Activated CD8-positive, alpha-beta memory T cell treated with anti-CD3 and anti-CD28 coated beads, Interleukin-2, amount 10 ng/mL, durations not matched to agents 7 days and 5 days (primary cell): ENCODE measurements around the gene DNAJC18. TPM values are rescaled to one million over a fixed set of nuclear protein-coding genes. Genes with fewer than 3 reads are reported as not detected.
"Not testable (repeated sequence)": the region's sequence is repeated elsewhere in the genome, so short reads cannot be mapped to it uniquely, and the experiment has no call there.

ENCODE experiments used
- ATAC-seq: fragments of 150-1000 bp; cut with Tn5 transposase; one replicate; pipeline ENCODE4 v1.10.0; 2021; ENCODE audit warnings: moderate library complexity
- CTCF ChIA-PET: fragments of 350-600 bp; sonication (Branson Sonifier 250); formaldehyde crosslinking; loops from one replicate; lab custom pipeline; 2021; ENCODE audit warnings: antibody characterized with exemption; lab: Charles Lee
- DNase-seq: peaks from one replicate; pipeline ENCODE4 v3.0.0-alpha.2; 2020
- H3K27ac Mint-ChIP-seq: one replicate; pipeline ENCODE4 v1.8.0; 2021; ENCODE audit warnings: mild to moderate bottlenecking, mixed read lengths
- H3K27me3 Mint-ChIP-seq: one replicate; pipeline ENCODE4 v1.8.0; 2021; ENCODE audit warnings: mixed read lengths
- H3K36me3 Mint-ChIP-seq: one replicate; pipeline ENCODE4 v1.8.0; 2021; ENCODE audit warnings: mild to moderate bottlenecking, mixed read lengths
- H3K4me1 Mint-ChIP-seq: one replicate; pipeline ENCODE4 v1.8.0; 2021; ENCODE audit warnings: mixed read lengths
- H3K4me3 Mint-ChIP-seq: one replicate; pipeline ENCODE4 v1.8.0; 2021; ENCODE audit warnings: mild to moderate bottlenecking, moderate library complexity, mixed read lengths
- H3K9me3 Mint-ChIP-seq: one replicate; pipeline ENCODE4 v1.8.0; 2022; ENCODE audit warnings: low read depth, mixed read lengths
- total RNA-seq, 2 experiments: library from RNA; stranded (reverse); gene quantifications; one replicate each; pipeline ENCODE4 v1.2.3, GENCODE V29; 2021

The DNAJC18 gene
- total RNA-seq: 10 to 100 TPM in 1 of 2 experiments, 1 to 10 TPM in 1; 9.2 to 25.7 TPM

GRCh38 chr5:139439013-139439903 lies at the start of gene DNAJC18:
Gene DNAJC18, minus strand, starts transcription at chr5:139439525. Its CDS starts 80 bp downstream, at chr5:139439445.
- ATAC-seq: peak; percentile 89
- H3K27me3 Mint-ChIP-seq: no peaks in the 10 kb centered on the region
- peaks cover 24% of the 10 kb centered on the region for H3K36me3 Mint-ChIP-seq
- H3K4me1 Mint-ChIP-seq: peaks cover 70% of the 10 kb centered on the region
- H3K9me3 Mint-ChIP-seq: no peaks in the 10 kb centered on the region
- peak; percentile 94 for DNase-seq
- CTCF ChIA-PET: interaction anchor here (0.9 to 8.0 kb wide), 15 partner anchors 8 to 124 kb away, joined by 3 to 78 read pairs (median 4); partner anchors contain the start of genes PAIP2 and STING1
- peak within 1 kb of the TSS; percentile 99 for H3K27ac Mint-ChIP-seq
- H3K4me3 Mint-ChIP-seq: peak within 1 kb of the TSS; percentile 98

- no peak overlapping the region for H3K4me3 Mint-ChIP-seq
- CTCF ChIA-PET: interaction anchor here (1.4 to 2.4 kb wide), 2 partner anchors 24 to 66 kb away, joined by 3 to 8 read pairs; no protein-coding TSS in a partner anchor
- no peak for DNase-seq
- no peaks in the 10 kb centered on the region for H3K36me3 Mint-ChIP-seq
- peaks cover 19% of the 10 kb centered on the region for H3K4me1 Mint-ChIP-seq
- no peaks in the 10 kb centered on the region for H3K27me3 Mint-ChIP-seq
- ATAC-seq: peak; percentile 61
- H3K27ac Mint-ChIP-seq: peak overlapping the region; percentile 44
- no peaks in the 10 kb centered on the region for H3K9me3 Mint-ChIP-seq
Observed at GRCh38 chr5:139488260-139488659, 48.9 kb upstream of the DNAJC18 start.

GRCh38 chr5:139486201-139486600 lies 46.9 kb upstream of the DNAJC18 start:
- CTCF ChIA-PET: interaction anchor here (0.8 to 1.2 kb wide), 2 partner anchors 27 to 64 kb away, joined by 4 read pairs; no protein-coding TSS in a partner anchor
- DNase-seq: no peak
- H3K27ac Mint-ChIP-seq: no peak overlapping the region
- no peaks in the 10 kb centered on the region for H3K9me3 Mint-ChIP-seq
- peaks cover 5% of the 10 kb centered on the region for H3K36me3 Mint-ChIP-seq
- no peak overlapping the region for H3K4me3 Mint-ChIP-seq
- H3K27me3 Mint-ChIP-seq: no peaks in the 10 kb centered on the region
- H3K4me1 Mint-ChIP-seq: peaks cover 24% of the 10 kb centered on the region
- ATAC-seq: no peak

- peaks cover 23% of the 10 kb centered on the region for H3K36me3 Mint-ChIP-seq
- CTCF ChIA-PET: interaction anchor here (0.5 to 3.4 kb wide), 18 partner anchors 9 to 283 kb away, joined by 3 to 24 read pairs (median 4); partner anchors contain the start of genes DNAJC18 and SPATA24
- not testable (repeated sequence) for H3K27me3 Mint-ChIP-seq, ATAC-seq, H3K9me3 Mint-ChIP-seq, DNase-seq
- H3K4me3 Mint-ChIP-seq: peak overlapping the region; percentile 89
- peaks cover 33% of the 10 kb centered on the region for H3K4me1 Mint-ChIP-seq
- peak overlapping the region; percentile 98 for H3K27ac Mint-ChIP-seq
Observed at GRCh38 chr5:139482890-139483208, 43.5 kb upstream of the DNAJC18 start.

- H3K27ac Mint-ChIP-seq: peak within 1 kb of the TSS; percentile 98
- H3K4me3 Mint-ChIP-seq: peak within 1 kb of the TSS; percentile 89
- DNase-seq (peak; percentile 76), ATAC-seq (peak; percentile 72)
- no peaks in the 10 kb centered on the region for H3K9me3 Mint-ChIP-seq
- no peaks in the 10 kb centered on the region for H3K27me3 Mint-ChIP-seq
- CTCF ChIA-PET: interaction anchor here (0.5 to 3.4 kb wide), 23 partner anchors 8 to 283 kb away, joined by 3 to 24 read pairs (median 4); partner anchors contain the start of genes DNAJC18, SMIM33 and SPATA24
- peaks cover 35% of the 10 kb centered on the region for H3K4me1 Mint-ChIP-seq
- H3K36me3 Mint-ChIP-seq: peaks cover 25% of the 10 kb centered on the region
Observed at GRCh38 chr5:139482050-139482889, 42.9 kb upstream of the DNAJC18 start, which contains the start of gene STING1. Gene STING1, minus strand, starts transcription at chr5:139482758. Its CDS starts 1,054 bp downstream, at chr5:139481704.

- CTCF ChIA-PET: interaction anchor here (0.5 to 3.4 kb wide), 19 partner anchors 8 to 284 kb away, joined by 3 to 24 read pairs (median 4); partner anchors contain the start of genes DNAJC18, SMIM33 and SPATA24
- peak overlapping the region; percentile 89 for H3K4me3 Mint-ChIP-seq
- DNase-seq: peak; percentile 57
- peak overlapping the region; percentile 98 for H3K27ac Mint-ChIP-seq
- H3K9me3 Mint-ChIP-seq: no peaks in the 10 kb centered on the region
- H3K27me3 Mint-ChIP-seq: no peaks in the 10 kb centered on the region
- peaks cover 25% of the 10 kb centered on the region for H3K36me3 Mint-ChIP-seq
- H3K4me1 Mint-ChIP-seq: peaks cover 35% of the 10 kb centered on the region
- ATAC-seq: no peak
Observed at GRCh38 chr5:139481580-139482049, 42.3 kb upstream of the DNAJC18 start.

- ATAC-seq (peak; percentile 7), DNase-seq (no peak)
- Mint-ChIP-seq H3K9me3 (no peaks in the 10 kb centered on the region), H3K4me3 (peak overlapping the region; percentile 89), H3K4me1 (peaks cover 39% of the 10 kb centered on the region), H3K27me3 (no peaks in the 10 kb centered on the region), H3K36me3 (peaks cover 27% of the 10 kb centered on the region), H3K27ac (peak overlapping the region; percentile 98)
- CTCF ChIA-PET: interaction anchor here (0.5 to 3.4 kb wide), 12 partner anchors 8 to 76 kb away, joined by 3 to 24 read pairs (median 6); partner anchors contain the start of genes DNAJC18 and SMIM33
Observed at GRCh38 chr5:139481122-139481533, 41.8 kb upstream of the DNAJC18 start.

GRCh38 chr5:139479729-139480128 lies 40.4 kb upstream of the DNAJC18 start:
- H3K27me3 Mint-ChIP-seq, DNase-seq, H3K4me3 Mint-ChIP-seq, ATAC-seq, H3K9me3 Mint-ChIP-seq, H3K27ac Mint-ChIP-seq: not testable (repeated sequence)
- H3K36me3 Mint-ChIP-seq: peaks cover 38% of the 10 kb centered on the region
- CTCF ChIA-PET: interaction anchor here (0.6 to 1.6 kb wide), 4 partner anchors 33 to 138 kb away, joined by 3 to 8 read pairs (median 3); no protein-coding TSS in a partner anchor
- H3K4me1 Mint-ChIP-seq: peaks cover 53% of the 10 kb centered on the region

GRCh38 chr5:139478657-139479423 lies 39.5 kb upstream of the DNAJC18 start:
- not testable (repeated sequence) for H3K9me3 Mint-ChIP-seq, H3K4me3 Mint-ChIP-seq, ATAC-seq, H3K27me3 Mint-ChIP-seq, DNase-seq
- Mint-ChIP-seq H3K4me1 (peaks cover 61% of the 10 kb centered on the region), H3K27ac (peak overlapping the region; percentile 1), H3K36me3 (peaks cover 38% of the 10 kb centered on the region)
- CTCF ChIA-PET: interaction anchor here (1.2 to 1.6 kb wide), 2 partner anchors 34 to 56 kb away, joined by 3 to 8 read pairs; no protein-coding TSS in a partner anchor

GRCh38 chr5:139475865-139476617 lies 36.7 kb upstream of the DNAJC18 start:
- DNase-seq (no peak), ATAC-seq (no peak)
- peak overlapping the region; percentile 84 for H3K27ac Mint-ChIP-seq
- H3K36me3 Mint-ChIP-seq: peaks cover 33% of the 10 kb centered on the region
- H3K4me3 Mint-ChIP-seq: no peak overlapping the region
- no peaks in the 10 kb centered on the region for H3K27me3 Mint-ChIP-seq
- H3K4me1 Mint-ChIP-seq: peaks cover 63% of the 10 kb centered on the region
- CTCF ChIA-PET: interaction anchor here (1.0 to 1.3 kb wide), 3 partner anchors 14 to 37 kb away, joined by 3 to 4 read pairs (median 3); partner anchors contain the start of gene DNAJC18
- H3K9me3 Mint-ChIP-seq: no peaks in the 10 kb centered on the region
